Activated CD8-positive, alpha-beta memory T cell treated with anti-CD3 and anti-CD28 coated beads, Interleukin-2, amount 50 U/mL, for 4 hours (primary cell): Measurements from ENCODE around the gene MECP2.
"Not testable (repeated sequence)": the region's sequence is repeated elsewhere in the genome, so short reads cannot be mapped to it uniquely, and the experiment has no call there.

ENCODE experiments used
- DNase-seq: peaks from one replicate; pipeline ENCODE4 v3.0.0-alpha.2; 2020

The MECP2 gene

GRCh38 chrX:154014429-154015380, 82.8 kb downstream of the MECP2 start:
- DNase-seq = no peak

GRCh38 chrX:154013614-154014360, 83.7 kb downstream of the MECP2 start:
- DNase-seq = peak; percentile 57

GRCh38 chrX:154013001-154013421, 84.5 kb downstream of the MECP2 start:
- DNase-seq = no peak

GRCh38 chrX:154012336-154012991, 85.1 kb downstream of the MECP2 start:
- DNase-seq = no peak

- DNase-seq = no peak
Observed at GRCh38 chrX:154011376-154012335, 85.9 kb downstream of the MECP2 start.

GRCh38 chrX:154010330-154011087, 87.0 kb downstream of the MECP2 start:
- no peak for DNase-seq

GRCh38 chrX:154008521-154008920, 89.0 kb downstream of the MECP2 start:
- no peak for DNase-seq

- DNase-seq = no peak
Observed at GRCh38 chrX:154006947-154007346, 90.6 kb downstream of the MECP2 start.

GRCh38 chrX:154004315-154004714, 93.2 kb downstream of the MECP2 start:
- no peak for DNase-seq

- no peak for DNase-seq
Observed at GRCh38 chrX:154002215-154002719, 95.2 kb downstream of the MECP2 start.

- DNase-seq = no peak
Observed at GRCh38 chrX:154000051-154000450, 97.5 kb downstream of the MECP2 start.

- DNase-seq = no peak
Observed at GRCh38 chrX:153999359-154000037, 98.0 kb downstream of the MECP2 start.

GRCh38 chrX:153995504-153995903, 102.0 kb downstream of the MECP2 start:
- DNase-seq = no peak

- DNase-seq = not testable (repeated sequence)
Observed at GRCh38 chrX:153994398-153994797, 103.1 kb downstream of the MECP2 start.

GRCh38 chrX:153993978-153994377, 103.5 kb downstream of the MECP2 start:
- no peak for DNase-seq

GRCh38 chrX:153993079-153993478, 104.4 kb downstream of the MECP2 start:
- DNase-seq = no peak

GRCh38 chrX:153992180-153992579, 105.3 kb downstream of the MECP2 start:
- no peak for DNase-seq

GRCh38 chrX:153991013-153991580, 106.4 kb downstream of the MECP2 start:
- DNase-seq = no peak

- DNase-seq = no peak
Observed at GRCh38 chrX:153989973-153990655, 107.4 kb downstream of the MECP2 start.

GRCh38 chrX:153988493-153988892, 109.0 kb downstream of the MECP2 start:
- no peak for DNase-seq
